Measurements from ENCODE around the gene SMARCA5. TPM values are rescaled to one million over a fixed set of nuclear protein-coding genes. Genes with fewer than 3 reads are reported as not detected.

SMARCA5 gene
- total and polyA plus RNA-seq, 10 of the 15 experiments (the other 5 are each of a cell fraction or from before 2014, with no cell fraction given): 21.7 to 69.6 (median 37.4) TPM

DNA sequence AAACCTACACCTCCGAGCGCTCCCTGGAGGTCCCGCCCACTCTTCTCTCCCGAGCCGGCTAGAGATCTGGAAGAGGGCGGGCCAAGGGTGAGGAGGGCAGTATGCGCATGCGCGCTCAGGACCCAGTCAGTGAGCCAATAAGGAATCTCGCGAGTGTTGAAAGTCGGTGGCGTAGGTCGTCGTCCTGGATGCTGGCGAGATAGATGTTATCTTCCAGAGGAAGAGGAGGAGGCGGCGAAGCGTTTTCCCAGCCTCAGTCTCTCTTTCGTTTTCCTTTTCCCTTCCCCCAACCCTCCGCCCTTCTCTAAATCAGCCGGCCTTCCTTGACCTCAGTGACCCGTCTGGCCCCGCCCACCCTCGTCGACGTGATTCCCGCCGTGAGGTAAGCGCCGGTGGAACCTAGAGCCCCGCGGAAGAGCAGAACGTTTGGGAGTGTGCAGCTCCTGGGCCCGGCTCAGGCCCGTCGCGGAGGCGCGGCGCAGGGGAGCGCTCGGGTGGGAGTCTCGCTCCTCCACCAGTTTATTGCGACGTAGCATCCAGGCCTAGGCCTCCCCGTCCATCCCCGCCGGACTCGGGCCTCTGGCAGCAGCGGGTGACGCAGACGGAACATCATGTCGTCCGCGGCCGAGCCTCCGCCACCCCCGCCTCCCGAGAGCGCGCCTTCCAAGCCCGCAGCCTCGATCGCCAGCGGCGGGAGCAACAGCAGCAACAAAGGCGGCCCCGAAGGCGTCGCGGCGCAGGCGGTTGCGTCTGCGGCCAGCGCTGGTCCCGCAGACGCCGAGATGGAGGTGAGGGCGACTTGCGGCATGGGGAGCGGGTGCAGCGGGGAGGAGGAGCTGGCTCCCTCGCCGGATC lies at the start of gene SMARCA5 (continued):
- TF ChIP-seq FOXK2 (IDR thresholded peaks at IDR 0.05): no peak
- no peak for TF ChIP-seq ZNF274 (IDR thresholded peaks at IDR 0.05; ENCODE audit: insufficient read depth, insufficient read length)
- TF ChIP-seq, protein P1, sequence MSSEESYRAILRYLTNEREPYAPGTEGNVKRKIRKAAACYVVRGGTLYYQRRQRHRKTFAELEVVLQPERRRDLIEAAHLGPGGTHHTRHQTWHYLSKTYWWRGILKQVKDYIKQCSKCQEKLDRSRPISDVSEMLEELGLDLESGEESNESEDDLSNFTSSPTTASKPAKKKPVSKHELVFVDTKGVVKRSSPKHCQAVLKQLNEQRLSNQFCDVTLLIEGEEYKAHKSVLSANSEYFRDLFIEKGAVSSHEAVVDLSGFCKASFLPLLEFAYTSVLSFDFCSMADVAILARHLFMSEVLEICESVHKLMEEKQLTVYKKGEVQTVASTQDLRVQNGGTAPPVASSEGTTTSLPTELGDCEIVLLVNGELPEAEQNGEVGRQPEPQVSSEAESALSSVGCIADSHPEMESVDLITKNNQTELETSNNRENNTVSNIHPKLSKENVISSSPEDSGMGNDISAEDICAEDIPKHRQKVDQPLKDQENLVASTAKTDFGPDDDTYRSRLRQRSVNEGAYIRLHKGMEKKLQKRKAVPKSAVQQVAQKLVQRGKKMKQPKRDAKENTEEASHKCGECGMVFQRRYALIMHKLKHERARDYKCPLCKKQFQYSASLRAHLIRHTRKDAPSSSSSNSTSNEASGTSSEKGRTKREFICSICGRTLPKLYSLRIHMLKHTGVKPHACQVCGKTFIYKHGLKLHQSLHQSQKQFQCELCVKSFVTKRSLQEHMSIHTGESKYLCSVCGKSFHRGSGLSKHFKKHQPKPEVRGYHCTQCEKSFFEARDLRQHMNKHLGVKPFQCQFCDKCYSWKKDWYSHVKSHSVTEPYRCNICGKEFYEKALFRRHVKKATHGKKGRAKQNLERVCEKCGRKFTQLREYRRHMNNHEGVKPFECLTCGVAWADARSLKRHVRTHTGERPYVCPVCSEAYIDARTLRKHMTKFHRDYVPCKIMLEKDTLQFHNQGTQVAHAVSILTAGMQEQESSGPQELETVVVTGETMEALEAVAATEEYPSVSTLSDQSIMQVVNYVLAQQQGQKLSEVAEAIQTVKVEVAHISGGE (CRISPR knock-in tag; IDR thresholded peaks at IDR 0.05): no peak
- TF ChIP-seq SMC3 (IDR thresholded peaks at IDR 0.05; ENCODE audit: borderline replicate concordance, low read length): no peak
- peak; percentile 87; the same call in 1 of the 2 replicates for TF ChIP-seq GATAD2B (conservative IDR thresholded peaks at IDR 0.05; ENCODE audit: low read depth)
- TF ChIP-seq, protein P2, sequence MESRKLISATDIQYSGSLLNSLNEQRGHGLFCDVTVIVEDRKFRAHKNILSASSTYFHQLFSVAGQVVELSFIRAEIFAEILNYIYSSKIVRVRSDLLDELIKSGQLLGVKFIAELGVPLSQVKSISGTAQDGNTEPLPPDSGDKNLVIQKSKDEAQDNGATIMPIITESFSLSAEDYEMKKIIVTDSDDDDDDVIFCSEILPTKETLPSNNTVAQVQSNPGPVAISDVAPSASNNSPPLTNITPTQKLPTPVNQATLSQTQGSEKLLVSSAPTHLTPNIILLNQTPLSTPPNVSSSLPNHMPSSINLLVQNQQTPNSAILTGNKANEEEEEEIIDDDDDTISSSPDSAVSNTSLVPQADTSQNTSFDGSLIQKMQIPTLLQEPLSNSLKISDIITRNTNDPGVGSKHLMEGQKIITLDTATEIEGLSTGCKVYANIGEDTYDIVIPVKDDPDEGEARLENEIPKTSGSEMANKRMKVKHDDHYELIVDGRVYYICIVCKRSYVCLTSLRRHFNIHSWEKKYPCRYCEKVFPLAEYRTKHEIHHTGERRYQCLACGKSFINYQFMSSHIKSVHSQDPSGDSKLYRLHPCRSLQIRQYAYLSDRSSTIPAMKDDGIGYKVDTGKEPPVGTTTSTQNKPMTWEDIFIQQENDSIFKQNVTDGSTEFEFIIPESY (IDR thresholded peaks at IDR 0.05): no peak
- TF ChIP-seq RAD21 (IDR thresholded peaks at IDR 0.05; ENCODE audit: insufficient read depth, low read depth, low read length): no peak
- TF ChIP-seq, protein P3, sequence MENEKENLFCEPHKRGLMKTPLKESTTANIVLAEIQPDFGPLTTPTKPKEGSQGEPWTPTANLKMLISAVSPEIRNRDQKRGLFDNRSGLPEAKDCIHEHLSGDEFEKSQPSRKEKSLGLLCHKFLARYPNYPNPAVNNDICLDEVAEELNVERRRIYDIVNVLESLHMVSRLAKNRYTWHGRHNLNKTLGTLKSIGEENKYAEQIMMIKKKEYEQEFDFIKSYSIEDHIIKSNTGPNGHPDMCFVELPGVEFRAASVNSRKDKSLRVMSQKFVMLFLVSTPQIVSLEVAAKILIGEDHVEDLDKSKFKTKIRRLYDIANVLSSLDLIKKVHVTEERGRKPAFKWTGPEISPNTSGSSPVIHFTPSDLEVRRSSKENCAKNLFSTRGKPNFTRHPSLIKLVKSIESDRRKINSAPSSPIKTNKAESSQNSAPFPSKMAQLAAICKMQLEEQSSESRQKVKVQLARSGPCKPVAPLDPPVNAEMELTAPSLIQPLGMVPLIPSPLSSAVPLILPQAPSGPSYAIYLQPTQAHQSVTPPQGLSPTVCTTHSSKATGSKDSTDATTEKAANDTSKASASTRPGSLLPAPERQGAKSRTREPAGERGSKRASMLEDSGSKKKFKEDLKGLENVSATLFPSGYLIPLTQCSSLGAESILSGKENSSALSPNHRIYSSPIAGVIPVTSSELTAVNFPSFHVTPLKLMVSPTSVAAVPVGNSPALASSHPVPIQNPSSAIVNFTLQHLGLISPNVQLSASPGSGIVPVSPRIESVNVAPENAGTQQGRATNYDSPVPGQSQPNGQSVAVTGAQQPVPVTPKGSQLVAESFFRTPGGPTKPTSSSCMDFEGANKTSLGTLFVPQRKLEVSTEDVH (IDR thresholded peaks at IDR 0.05; ENCODE audit: low read depth, partially characterized antibody): no peak
- TF ChIP-seq NFYA (IDR thresholded peaks at IDR 0.05; ENCODE audit: borderline replicate concordance, low read depth, low read length): no peak
- peak; percentile 51; the same call in 1 of the 2 replicates for TF ChIP-seq HDGF (IDR thresholded peaks at IDR 0.05)
- TF ChIP-seq, protein P4, sequence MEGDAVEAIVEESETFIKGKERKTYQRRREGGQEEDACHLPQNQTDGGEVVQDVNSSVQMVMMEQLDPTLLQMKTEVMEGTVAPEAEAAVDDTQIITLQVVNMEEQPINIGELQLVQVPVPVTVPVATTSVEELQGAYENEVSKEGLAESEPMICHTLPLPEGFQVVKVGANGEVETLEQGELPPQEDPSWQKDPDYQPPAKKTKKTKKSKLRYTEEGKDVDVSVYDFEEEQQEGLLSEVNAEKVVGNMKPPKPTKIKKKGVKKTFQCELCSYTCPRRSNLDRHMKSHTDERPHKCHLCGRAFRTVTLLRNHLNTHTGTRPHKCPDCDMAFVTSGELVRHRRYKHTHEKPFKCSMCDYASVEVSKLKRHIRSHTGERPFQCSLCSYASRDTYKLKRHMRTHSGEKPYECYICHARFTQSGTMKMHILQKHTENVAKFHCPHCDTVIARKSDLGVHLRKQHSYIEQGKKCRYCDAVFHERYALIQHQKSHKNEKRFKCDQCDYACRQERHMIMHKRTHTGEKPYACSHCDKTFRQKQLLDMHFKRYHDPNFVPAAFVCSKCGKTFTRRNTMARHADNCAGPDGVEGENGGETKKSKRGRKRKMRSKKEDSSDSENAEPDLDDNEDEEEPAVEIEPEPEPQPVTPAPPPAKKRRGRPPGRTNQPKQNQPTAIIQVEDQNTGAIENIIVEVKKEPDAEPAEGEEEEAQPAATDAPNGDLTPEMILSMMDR (IDR thresholded peaks at IDR 0.05 in 2 of 3, conservative IDR thresholded peaks at IDR 0.05 in 1 of 3; ENCODE audit: control insufficient read depth in 2 of 3, extremely low read depth in 1 of 3, insufficient read depth in 1 of 3, low read depth in 3 of 3, low read length in 3 of 3): no peak
- TF ChIP-seq, protein P5, sequence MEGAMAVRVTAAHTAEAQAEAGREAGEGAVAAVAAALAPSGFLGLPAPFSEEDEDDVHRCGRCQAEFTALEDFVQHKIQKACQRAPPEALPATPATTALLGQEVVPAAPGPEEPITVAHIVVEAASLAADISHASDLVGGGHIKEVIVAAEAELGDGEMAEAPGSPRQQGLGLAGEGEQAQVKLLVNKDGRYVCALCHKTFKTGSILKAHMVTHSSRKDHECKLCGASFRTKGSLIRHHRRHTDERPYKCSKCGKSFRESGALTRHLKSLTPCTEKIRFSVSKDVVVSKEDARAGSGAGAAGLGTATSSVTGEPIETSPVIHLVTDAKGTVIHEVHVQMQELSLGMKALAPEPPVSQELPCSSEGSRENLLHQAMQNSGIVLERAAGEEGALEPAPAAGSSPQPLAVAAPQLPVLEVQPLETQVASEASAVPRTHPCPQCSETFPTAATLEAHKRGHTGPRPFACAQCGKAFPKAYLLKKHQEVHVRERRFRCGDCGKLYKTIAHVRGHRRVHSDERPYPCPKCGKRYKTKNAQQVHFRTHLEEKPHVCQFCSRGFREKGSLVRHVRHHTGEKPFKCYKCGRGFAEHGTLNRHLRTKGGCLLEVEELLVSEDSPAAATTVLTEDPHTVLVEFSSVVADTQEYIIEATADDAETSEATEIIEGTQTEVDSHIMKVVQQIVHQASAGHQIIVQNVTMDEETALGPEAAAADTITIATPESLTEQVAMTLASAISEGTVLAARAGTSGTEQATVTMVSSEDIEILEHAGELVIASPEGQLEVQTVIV (IDR thresholded peaks at IDR 0.05; ENCODE audit: borderline replicate concordance, partially characterized antibody): no peak
- 0 out of 2 replicates have a peak, but pooled peaks have one; percentile 53 for TF ChIP-seq ASH2L (IDR thresholded peaks at IDR 0.05; ENCODE audit: borderline replicate concordance, low read depth)
- peak; percentile 68; the same call in 1 of the 2 replicates for TF ChIP-seq SMARCA5 (IDR thresholded peaks at IDR 0.05)
